PC-9 (cell line): ENCODE results near the gene PTBP1. TPM values are rescaled to one million over a fixed set of nuclear protein-coding genes. Genes with fewer than 3 reads are reported as not detected.

Experiments
- BruUV-seq: library from RNA; stranded (reverse); fragments of 400-500 nt; replicated peaks from 2 replicates; lab custom pipeline; 2021; lab: Mats Ljungman, UMichigan
- CTCF ChIA-PET: fragments of 300-600 bp; sonication (Branson Sonifier 250); formaldehyde crosslinking; loops from one replicate; lab custom pipeline; 2022; ENCODE audit warnings: antibody characterized with exemption; lab: Charles Lee
- POLR2A ChIA-PET: fragments of 300-600 bp; sonication (Branson Sonifier 250); formaldehyde crosslinking; loops from one replicate; lab custom pipeline; 2022; ENCODE audit warnings: antibody characterized with exemption; ENCODE audit not compliant: unreplicated experiment; lab: Charles Lee
- DNase-seq, 2 experiments: peaks; one replicate each; pipeline versions ENCODE4 v3.0.0 to v3.0.0-alpha.2; 2015 to 2022; ENCODE audit warnings: mixed read lengths in 1 of 2
- H2AFZ ChIP-seq: fragments of 200-600 bp; sonication (generic); 2 replicates; pipeline ENCODE4 v1.8.1; 2017; ENCODE audit warnings: antibody characterized with exemption
- H3F3A ChIP-seq: fragments of 200-600 bp; sonication (generic); 2 replicates; pipeline ENCODE4 v1.8.1; 2017; ENCODE audit warnings: antibody characterized with exemption, mild to moderate bottlenecking, low read depth; ENCODE audit not compliant: insufficient read depth
- H3K27ac ChIP-seq: fragments of 200-600 bp; sonication (generic); 2 replicates; pipeline ENCODE4 v1.6.1; 2016; ENCODE audit warnings: mixed run types
- H3K27me3 ChIP-seq: fragments of 200-600 bp; sonication (generic); 2 replicates; pipeline ENCODE4 v1.6.1; 2016; ENCODE audit warnings: low read depth, mixed run types; ENCODE audit not compliant: insufficient read depth
- H3K36me3 ChIP-seq: fragments of 200-600 bp; sonication (generic); 2 replicates; pipeline ENCODE4 v1.6.1; 2016; ENCODE audit warnings: low read depth, mixed run types
- H3K4me1 ChIP-seq: fragments of 200-600 bp; sonication (generic); replicated peaks from 2 replicates; pipeline ENCODE4 v1.6.1; 2016; ENCODE audit warnings: mixed run types; ENCODE audit not compliant: insufficient read depth
- H3K4me2 ChIP-seq: fragments of 200-600 bp; sonication (generic); 2 replicates; pipeline ENCODE4 v1.6.1; 2017; ENCODE audit warnings: mixed run types
- H3K4me3 ChIP-seq: fragments of 200-600 bp; sonication (generic); 2 replicates; pipeline ENCODE4 v1.6.1; 2016; ENCODE audit warnings: mixed run types
- H3K79me2 ChIP-seq: fragments of 200-600 bp; sonication (generic); 2 replicates; pipeline ENCODE4 v1.6.1; 2017; ENCODE audit warnings: low read depth, mixed run types
- H3K9me2 ChIP-seq: fragments of 200-600 bp; sonication (generic); 2 replicates; pipeline ENCODE4 v1.8.1; 2017; ENCODE audit warnings: mild to moderate bottlenecking; ENCODE audit not compliant: insufficient read depth
- H3K9me3 ChIP-seq: fragments of 200-600 bp; sonication (generic); 2 replicates; pipeline ENCODE4 v1.8.1; 2016; ENCODE audit warnings: low read depth; ENCODE audit not compliant: insufficient read depth
- H4K20me1 ChIP-seq: fragments of 200-600 bp; sonication (generic); 2 replicates; pipeline ENCODE4 v1.8.1; 2017; ENCODE audit not compliant: insufficient read depth
- EZH2 ChIP-seq: fragments of 200-600 bp; sonication (generic); IDR thresholded peaks from 2 replicates; pipeline ENCODE4 v1.8.0; 2017; ENCODE audit warnings: antibody characterized with exemption, low read depth
- intact Hi-C: fragments of 100-400 bp; cut with micrococcal nuclease; formaldehyde crosslinking; loops from one replicate; pipeline ENCODE4 v1.10.0; 2022; ENCODE audit not compliant: unreplicated experiment
- total RNA-seq: library from RNA; stranded (reverse); gene quantifications from 2 replicates; pipeline ENCODE4 v1.2.3, GENCODE V29; 2021
- TF ChIP-seq, protein P1 (sequence below): fragments of 200-600 bp; sonication (generic); conservative IDR thresholded peaks from 2 replicates; pipeline ENCODE4 v1.6.1; 2017; ENCODE audit warnings: mixed run types, antibody characterized with exemption, mild to moderate bottlenecking, moderate library complexity

PTBP1 gene
- total RNA-seq, 1 experiment from 2014 or later, result 542 TPM

GRCh38 chr19:824885-825284, 27.6 kb downstream of the PTBP1 start:
- Histone ChIP-seq H3K4me2 (no peak overlapping the region), H3K27me3 (0 out of 2 replicates have a peak, but pooled peaks cover 4% of the 10 kb centered on the region), H2AFZ (no peak overlapping the region), H3K4me1 (peaks cover 6% of the 10 kb centered on the region), H3K36me3 (no peaks in the 10 kb centered on the region), H3F3A (peaks cover 11% of the 10 kb centered on the region; the same call in 1 of the 2 replicates), H3K4me3 (no peak overlapping the region), H3K9me3 (no peaks in the 10 kb centered on the region), H4K20me1 (no peaks in the 10 kb centered on the region), H3K9me2 (no peaks in the 10 kb centered on the region), H3K79me2 (no peaks in the 10 kb centered on the region), H3K27ac (no peak overlapping the region)
- TF ChIP-seq EZH2, result no peak
- TF ChIP-seq, protein P1, sequence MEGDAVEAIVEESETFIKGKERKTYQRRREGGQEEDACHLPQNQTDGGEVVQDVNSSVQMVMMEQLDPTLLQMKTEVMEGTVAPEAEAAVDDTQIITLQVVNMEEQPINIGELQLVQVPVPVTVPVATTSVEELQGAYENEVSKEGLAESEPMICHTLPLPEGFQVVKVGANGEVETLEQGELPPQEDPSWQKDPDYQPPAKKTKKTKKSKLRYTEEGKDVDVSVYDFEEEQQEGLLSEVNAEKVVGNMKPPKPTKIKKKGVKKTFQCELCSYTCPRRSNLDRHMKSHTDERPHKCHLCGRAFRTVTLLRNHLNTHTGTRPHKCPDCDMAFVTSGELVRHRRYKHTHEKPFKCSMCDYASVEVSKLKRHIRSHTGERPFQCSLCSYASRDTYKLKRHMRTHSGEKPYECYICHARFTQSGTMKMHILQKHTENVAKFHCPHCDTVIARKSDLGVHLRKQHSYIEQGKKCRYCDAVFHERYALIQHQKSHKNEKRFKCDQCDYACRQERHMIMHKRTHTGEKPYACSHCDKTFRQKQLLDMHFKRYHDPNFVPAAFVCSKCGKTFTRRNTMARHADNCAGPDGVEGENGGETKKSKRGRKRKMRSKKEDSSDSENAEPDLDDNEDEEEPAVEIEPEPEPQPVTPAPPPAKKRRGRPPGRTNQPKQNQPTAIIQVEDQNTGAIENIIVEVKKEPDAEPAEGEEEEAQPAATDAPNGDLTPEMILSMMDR, result no peak
- CTCF ChIA-PET, result interaction anchor here (0.5 to 0.7 kb wide), 2 partner anchors 10 to 89 kb away, joined by 10 to 14 read pairs; no protein-coding TSS in a partner anchor
- BruUV-seq, result no TSS peak
- DNase-seq, result no peak
- intact Hi-C loops, result no loop called here
- POLR2A ChIA-PET, result no interaction called here

DNA sequence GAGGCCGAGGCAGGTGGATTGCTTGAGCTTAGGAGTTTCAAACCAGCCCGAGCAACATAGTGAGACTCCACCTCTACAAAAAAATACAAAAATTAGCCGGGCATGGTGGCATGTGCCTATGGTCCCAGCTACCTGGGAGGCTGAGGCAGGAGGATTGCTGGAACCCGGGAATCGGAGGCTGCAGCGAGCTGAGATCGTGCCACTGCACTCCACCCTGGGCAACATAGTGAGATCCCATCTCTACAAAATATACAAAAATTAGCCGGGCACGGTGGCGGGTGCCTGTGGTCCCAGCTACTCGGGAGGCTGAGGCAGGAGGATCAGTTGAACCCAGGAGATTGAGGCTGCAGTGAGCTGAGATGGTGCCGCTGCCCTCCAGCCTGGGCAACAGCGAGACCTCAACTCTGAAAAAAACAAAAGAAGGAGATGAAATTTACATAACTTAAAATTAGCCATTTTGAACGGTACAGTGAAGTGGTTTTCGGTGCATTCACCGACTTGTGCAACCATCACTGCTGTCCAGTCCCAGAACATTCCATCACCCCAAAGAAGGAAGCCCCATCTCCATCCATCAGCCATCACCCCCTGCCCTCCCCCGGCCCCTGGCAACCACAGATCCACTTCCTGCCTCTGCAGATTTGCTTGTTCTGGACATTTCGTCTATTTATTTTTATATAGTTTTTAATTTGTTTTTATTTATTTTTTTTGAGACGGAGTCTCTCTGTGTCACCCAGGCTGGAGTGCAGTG, 28.8 kb downstream of the PTBP1 start:
- Histone ChIP-seq H3K9me2 (no peaks in the 10 kb centered on the region), H3K27me3 (0 out of 2 replicates have a peak, but pooled peaks cover 4% of the 10 kb centered on the region), H3K36me3 (no peaks in the 10 kb centered on the region), H3F3A (peaks cover 6% of the 10 kb centered on the region; the same call in 1 of the 2 replicates), H3K9me3 (no peaks in the 10 kb centered on the region), H3K4me1 (peaks cover 6% of the 10 kb centered on the region), H3K4me2 (no peak overlapping the region), H3K4me3 (no peak overlapping the region), H4K20me1 (no peaks in the 10 kb centered on the region), H3K27ac (no peak overlapping the region), H2AFZ (no peak overlapping the region), H3K79me2 (no peaks in the 10 kb centered on the region)
- intact Hi-C loops, result no loop called here
- ChIA-PET CTCF (no interaction called here), POLR2A (no interaction called here)
- no TSS peak for BruUV-seq
- TF ChIP-seq, protein P1, result no peak
- TF ChIP-seq EZH2, result no peak
- DNase-seq, result no peak

- no peak overlapping the region for H3K27ac ChIP-seq
- intact Hi-C loops, result no loop called here
- no TSS peak for BruUV-seq
- no peak overlapping the region for H3K4me3 ChIP-seq
- H3K36me3 ChIP-seq, result no peaks in the 10 kb centered on the region
- H3K79me2 ChIP-seq, result no peaks in the 10 kb centered on the region
- TF ChIP-seq, protein P1, result no peak
- no peak for TF ChIP-seq EZH2
- peaks cover 15% of the 10 kb centered on the region; the same call in 1 of the 2 replicates for H3K27me3 ChIP-seq
- no peaks in the 10 kb centered on the region for H4K20me1 ChIP-seq
- CTCF ChIA-PET, result no interaction called here
- peaks cover 6% of the 10 kb centered on the region; the same call in 1 of the 2 replicates for H3F3A ChIP-seq
- no peak for DNase-seq
- no peaks in the 10 kb centered on the region for H3K9me2 ChIP-seq
- POLR2A ChIA-PET, result interaction anchor here (0.6 kb wide), 1 partner anchor 509 kb away, joined by 3 read pairs; no protein-coding TSS in a partner anchor
- H3K4me1 ChIP-seq, result peaks cover 6% of the 10 kb centered on the region
- no peak overlapping the region for H2AFZ ChIP-seq
- H3K9me3 ChIP-seq, result no peaks in the 10 kb centered on the region
- H3K4me2 ChIP-seq, result no peak overlapping the region
Observed at GRCh38 chr19:827314-827709, 30.1 kb downstream of the PTBP1 start.
